ENCODE results near the gene C17orf75.

C17orf75 gene

GRCh38 chr17:32335687-32336086 is 6.3 kb downstream of the C17orf75 start:
- H3K4me1 Mint-ChIP-seq, result peaks cover under 1% of the 10 kb centered on the region
- H3K4me3 Mint-ChIP-seq, result no peak overlapping the region
- peaks cover 52% of the 10 kb centered on the region for H3K36me3 Mint-ChIP-seq (ENCODE audit: low read depth)
- H3K27me3 Mint-ChIP-seq (ENCODE audit: low read depth), result no peaks in the 10 kb centered on the region
- no peak overlapping the region for H3K27ac Mint-ChIP-seq
- no peak for TF ChIP-seq CTCF (IDR thresholded peaks at IDR 0.05; ENCODE audit: unreplicated experiment in 3 of 3)
- no peaks in the 10 kb centered on the region for H3K9me3 Mint-ChIP-seq

- no peaks in the 10 kb centered on the region for H3K9me3 Mint-ChIP-seq
- peaks cover 50% of the 10 kb centered on the region for H3K36me3 Mint-ChIP-seq (ENCODE audit: low read depth)
- H3K4me3 Mint-ChIP-seq, result no peak overlapping the region
- H3K27ac Mint-ChIP-seq, result no peak overlapping the region
- TF ChIP-seq CTCF (IDR thresholded peaks at IDR 0.05; ENCODE audit: unreplicated experiment in 3 of 3), result no peak
- H3K27me3 Mint-ChIP-seq (ENCODE audit: low read depth), result no peaks in the 10 kb centered on the region
- H3K4me1 Mint-ChIP-seq, result no peaks in the 10 kb centered on the region
Observed at GRCh38 chr17:32335046-32335445, 6.9 kb downstream of the C17orf75 start.

GRCh38 chr17:32333187-32333586 is 8.8 kb downstream of the C17orf75 start:
- Mint-ChIP-seq H3K9me3 (no peaks in the 10 kb centered on the region), H3K4me1 (no peaks in the 10 kb centered on the region), H3K27ac (no peak overlapping the region), H3K27me3 (ENCODE audit: low read depth) (no peaks in the 10 kb centered on the region), H3K36me3 (ENCODE audit: low read depth) (peaks cover 40% of the 10 kb centered on the region), H3K4me3 (no peak overlapping the region)
- no peak for TF ChIP-seq CTCF (IDR thresholded peaks at IDR 0.05; ENCODE audit: unreplicated experiment in 3 of 3)

- H3K36me3 Mint-ChIP-seq (ENCODE audit: low read depth), result peaks cover 35% of the 10 kb centered on the region
- no peaks in the 10 kb centered on the region for H3K9me3 Mint-ChIP-seq
- H3K27ac Mint-ChIP-seq, result no peak overlapping the region
Observed at GRCh38 chr17:32331243-32332040, 10.5 kb downstream of the C17orf75 start.

GRCh38 chr17:32330147-32330546 is 11.8 kb downstream of the C17orf75 start:
- Mint-ChIP-seq H3K27ac (no peak overlapping the region), H3K4me1 (no peaks in the 10 kb centered on the region), H3K4me3 (no peak overlapping the region), H3K27me3 (ENCODE audit: low read depth) (no peaks in the 10 kb centered on the region), H3K9me3 (no peaks in the 10 kb centered on the region), H3K36me3 (ENCODE audit: low read depth) (peaks cover 25% of the 10 kb centered on the region)
- no peak for TF ChIP-seq CTCF (IDR thresholded peaks at IDR 0.05; ENCODE audit: unreplicated experiment in 3 of 3)

More at GRCh38 chr17:32331243-32332040, 10.5 kb downstream of the C17orf75 start:
- no peak for TF ChIP-seq CTCF (IDR thresholded peaks at IDR 0.05; ENCODE audit: unreplicated experiment in 3 of 3)
- Mint-ChIP-seq H3K4me1 (no peaks in the 10 kb centered on the region), H3K27me3 (ENCODE audit: low read depth) (no peaks in the 10 kb centered on the region), H3K4me3 (no peak overlapping the region)

GRCh38 chr17:32327911-32328310 is 14.1 kb downstream of the C17orf75 start:
- no peaks in the 10 kb centered on the region for H3K9me3 Mint-ChIP-seq
- no peak for TF ChIP-seq CTCF (IDR thresholded peaks at IDR 0.05; ENCODE audit: unreplicated experiment in 3 of 3)
- no peak overlapping the region for H3K27ac Mint-ChIP-seq
- no peaks in the 10 kb centered on the region for H3K4me1 Mint-ChIP-seq
- no peak overlapping the region for H3K4me3 Mint-ChIP-seq
- peaks cover 9% of the 10 kb centered on the region for H3K36me3 Mint-ChIP-seq (ENCODE audit: low read depth)
- H3K27me3 Mint-ChIP-seq (ENCODE audit: low read depth), result no peaks in the 10 kb centered on the region

Measured in nephron (organoid).